Left renal pelvis (tissue), 4 donors: ENCODE data around the gene KIF5B. TPM values are rescaled to one million over a fixed set of nuclear protein-coding genes. Genes with fewer than 3 reads are reported as not detected.
"Not testable (repeated sequence)": the region's sequence is repeated elsewhere in the genome, so short reads cannot be mapped to it uniquely, and the experiment has no call there.

Experiments used
- DNase-seq, 4 donors: peaks; one replicate each; pipeline ENCODE4 v3.0.0-alpha.2; 2013; ENCODE audit warnings: low read depth in 4 of 4, low spot score in 3 of 4
- polyA plus RNA-seq, 4 donors: library from polyadenylated mRNA; unstranded; fragments of 120-200 nt; gene quantifications; one replicate each; pipeline ENCODE4 v1.2.1, GENCODE V29; 2013; ENCODE audit not compliant: insufficient read length in 4 of 4

The KIF5B gene
- 100 to 1,000 TPM; 126 to 171 (median 147) TPM for polyA plus RNA-seq

GRCh38 chr10:32056136-32057035 is at the start of gene KIF5B:
KIF5B (minus strand) TSS chr10:32056425; CDS start chr10:32055973, 452 bp downstream.
- DNase-seq: peak; percentile 73 to 82 (median 77)

GRCh38 chr10:32105782-32106382 is 49.7 kb upstream of the KIF5B start:
- no peak for DNase-seq

- DNase-seq: no peak
These were observed 48.6 kb upstream of the KIF5B start for GRCh38 chr10:32104622-32105509.

GRCh38 chr10:32104181-32104580 is 48.0 kb upstream of the KIF5B start:
- DNase-seq: no peak

- DNase-seq: no peak
These were observed 47.5 kb upstream of the KIF5B start for GRCh38 chr10:32103721-32104120.

GRCh38 chr10:32098566-32099259 is 42.5 kb upstream of the KIF5B start:
- not testable (repeated sequence) for DNase-seq

GRCh38 chr10:32095116-32095733 is 39.0 kb upstream of the KIF5B start:
- DNase-seq: no peak

- DNase-seq: no peak
These were observed 37.4 kb upstream of the KIF5B start for GRCh38 chr10:32093650-32094049.

- no peak for DNase-seq
These were observed 34.8 kb upstream of the KIF5B start for GRCh38 chr10:32091046-32091445.

GRCh38 chr10:32084185-32084851 is 28.1 kb upstream of the KIF5B start:
- no peak for DNase-seq

- DNase-seq: no peak
These were observed 21.8 kb upstream of the KIF5B start for GRCh38 chr10:32077896-32078485.

- DNase-seq: no peak
These were observed 17.4 kb upstream of the KIF5B start for GRCh38 chr10:32073659-32074058.

GRCh38 chr10:32073128-32073527 is 16.9 kb upstream of the KIF5B start:
- DNase-seq: no peak

- DNase-seq: no peak
These were observed 16.0 kb upstream of the KIF5B start for GRCh38 chr10:32072025-32072800.

- DNase-seq: no peak
These were observed 14.4 kb upstream of the KIF5B start for GRCh38 chr10:32070645-32071044.

- no peak for DNase-seq
These were observed 12.3 kb upstream of the KIF5B start for GRCh38 chr10:32068569-32068968.

GRCh38 chr10:32067931-32068330 is 11.7 kb upstream of the KIF5B start:
- DNase-seq: not testable (repeated sequence)

- no peak for DNase-seq
These were observed 9.6 kb upstream of the KIF5B start for GRCh38 chr10:32065856-32066255.
